22Rv1 (cell line): ENCODE measurements around the gene DUOX1.

Experiments used
- ZFX ChIP-seq: fragments of 450-650 bp; IDR thresholded peaks from 2 replicates; pipeline ENCODE4 v1.6.1; 2017; ENCODE audit warnings: antibody characterized with exemption, borderline replicate concordance
- TF ChIP-seq, protein P1 (sequence below): fragments of 450-650 bp; IDR thresholded peaks from 2 replicates; pipeline ENCODE4 v1.5.1; 2017; ENCODE audit warnings: mild to moderate bottlenecking

DNA sequence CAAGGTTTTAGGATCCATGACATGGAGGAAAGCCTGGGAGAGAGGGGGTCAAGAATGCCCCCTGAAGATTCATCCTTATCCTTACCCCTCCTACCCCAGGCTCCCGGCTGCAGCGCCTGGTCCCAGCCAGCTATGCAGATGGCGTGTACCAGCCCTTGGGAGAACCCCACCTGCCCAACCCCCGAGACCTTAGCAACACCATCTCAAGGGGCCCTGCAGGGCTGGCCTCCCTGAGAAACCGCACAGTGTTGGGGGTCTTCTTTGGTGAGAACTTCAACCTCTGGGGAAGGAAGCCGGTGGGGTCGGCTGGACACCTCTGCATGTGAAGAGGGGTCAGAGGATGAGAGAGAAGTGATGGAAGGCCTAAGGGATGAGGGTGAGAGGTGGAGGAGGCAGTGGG, 4.3 kb downstream of the DUOX1 start:
- TF ChIP-seq, protein P1, sequence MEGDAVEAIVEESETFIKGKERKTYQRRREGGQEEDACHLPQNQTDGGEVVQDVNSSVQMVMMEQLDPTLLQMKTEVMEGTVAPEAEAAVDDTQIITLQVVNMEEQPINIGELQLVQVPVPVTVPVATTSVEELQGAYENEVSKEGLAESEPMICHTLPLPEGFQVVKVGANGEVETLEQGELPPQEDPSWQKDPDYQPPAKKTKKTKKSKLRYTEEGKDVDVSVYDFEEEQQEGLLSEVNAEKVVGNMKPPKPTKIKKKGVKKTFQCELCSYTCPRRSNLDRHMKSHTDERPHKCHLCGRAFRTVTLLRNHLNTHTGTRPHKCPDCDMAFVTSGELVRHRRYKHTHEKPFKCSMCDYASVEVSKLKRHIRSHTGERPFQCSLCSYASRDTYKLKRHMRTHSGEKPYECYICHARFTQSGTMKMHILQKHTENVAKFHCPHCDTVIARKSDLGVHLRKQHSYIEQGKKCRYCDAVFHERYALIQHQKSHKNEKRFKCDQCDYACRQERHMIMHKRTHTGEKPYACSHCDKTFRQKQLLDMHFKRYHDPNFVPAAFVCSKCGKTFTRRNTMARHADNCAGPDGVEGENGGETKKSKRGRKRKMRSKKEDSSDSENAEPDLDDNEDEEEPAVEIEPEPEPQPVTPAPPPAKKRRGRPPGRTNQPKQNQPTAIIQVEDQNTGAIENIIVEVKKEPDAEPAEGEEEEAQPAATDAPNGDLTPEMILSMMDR: no peak
- no peak for TF ChIP-seq ZFX
